Fibroblast of pulmonary artery (primary cell): ENCODE measurements around the gene MAML2.

Source experiments
- DNase-seq: peaks from one replicate; pipeline ENCODE4 v3.0.0-alpha.2; 2010; ENCODE audit warnings: low read depth
- H3K4me3 ChIP-seq: replicated peaks from 2 replicates; pipeline ENCODE4 v1.5.1; 2011; ENCODE audit warnings: low read depth, mild to moderate bottlenecking, control low read depth, low read length, moderate library complexity
- CTCF ChIP-seq: IDR thresholded peaks from 2 replicates; pipeline ENCODE4 v1.5.1; 2011; ENCODE audit warnings: mild to moderate bottlenecking, control low read depth, low read length, inconsistent platforms; ENCODE audit errors: missing control alignments

MAML2 gene

GRCh38 chr11:96197801-96198701 lies 144.9 kb downstream of the MAML2 start:
- no peak overlapping the region for H3K4me3 ChIP-seq
- TF ChIP-seq CTCF = no peak
- DNase-seq = no peak

GRCh38 chr11:96197103-96197502 lies 145.9 kb downstream of the MAML2 start:
- no peak for TF ChIP-seq CTCF
- H3K4me3 ChIP-seq = no peak overlapping the region
- no peak for DNase-seq

- TF ChIP-seq CTCF = no peak
- no peak overlapping the region for H3K4me3 ChIP-seq
- no peak for DNase-seq
These were observed 146.8 kb downstream of the MAML2 start for GRCh38 chr11:96196181-96196662.

- no peak for DNase-seq
- H3K4me3 ChIP-seq = no peak overlapping the region
- no peak for TF ChIP-seq CTCF
These were observed 147.3 kb downstream of the MAML2 start for GRCh38 chr11:96195671-96196070.

GRCh38 chr11:96194581-96195374 lies 148.2 kb downstream of the MAML2 start:
- H3K4me3 ChIP-seq = no peak overlapping the region
- no peak for TF ChIP-seq CTCF
- DNase-seq = no peak

- H3K4me3 ChIP-seq = no peak overlapping the region
- no peak for TF ChIP-seq CTCF
- no peak for DNase-seq
These were observed 149.1 kb downstream of the MAML2 start for GRCh38 chr11:96193745-96194443.
